HCT116 (cell line): ENCODE measurements around the gene TMEM59L.

Experiments used
- RAD21 ChIP-seq: IDR thresholded peaks from 2 replicates; pipeline ENCODE4 v1.6.1; 2012; ENCODE audit warnings: low read depth, mild to moderate bottlenecking
- SP1 ChIP-seq: IDR thresholded peaks from 2 replicates; pipeline ENCODE4 v1.6.1; 2012; ENCODE audit warnings: low read depth
- SRF ChIP-seq: IDR thresholded peaks from 2 replicates; pipeline ENCODE4 v1.6.1; 2012; ENCODE audit warnings: low read depth
- TF ChIP-seq, protein P1 (sequence below), 3 experiments: fragments of 200-600 bp in 1 of 3; sonication (generic) in 1 of 3; IDR thresholded peaks in 2 of 3; conservative IDR thresholded peaks in 1 of 3; 2 replicates each; pipeline ENCODE4 v1.5.1; 2012 to 2017; ENCODE audit warnings: low read depth in 2 of 3, low read length in 2 of 3, antibody characterized with exemption in 1 of 3, borderline replicate concordance in 1 of 3, control low read depth in 1 of 3, mild to moderate bottlenecking in 1 of 3, mixed read lengths in 1 of 3, mixed run types in 1 of 3, moderate library complexity in 1 of 3; ENCODE audit not compliant: insufficient read depth in 1 of 3
- TF ChIP-seq, protein P2 (sequence below): IDR thresholded peaks from 2 replicates; pipeline ENCODE4 v1.6.1; 2012

DNA sequence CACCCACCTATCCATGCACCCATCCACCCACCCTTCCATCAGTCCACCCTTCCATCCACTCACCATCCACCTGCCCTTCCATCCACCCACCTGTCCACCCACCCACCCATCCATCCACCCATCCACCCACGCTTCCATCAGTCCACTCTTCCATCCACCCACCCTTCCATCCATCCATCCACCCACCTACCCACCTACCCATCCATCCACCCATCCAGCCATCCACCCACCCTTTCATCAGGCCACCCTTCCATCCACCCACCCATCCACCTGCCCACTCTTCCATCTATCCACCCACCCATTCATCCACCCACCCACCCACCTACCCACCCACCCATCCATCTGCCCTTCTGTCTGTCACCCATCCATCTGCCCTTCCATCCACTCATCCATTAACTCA lies 41.2 kb downstream of the TMEM59L start:
- TF ChIP-seq, protein P1, sequence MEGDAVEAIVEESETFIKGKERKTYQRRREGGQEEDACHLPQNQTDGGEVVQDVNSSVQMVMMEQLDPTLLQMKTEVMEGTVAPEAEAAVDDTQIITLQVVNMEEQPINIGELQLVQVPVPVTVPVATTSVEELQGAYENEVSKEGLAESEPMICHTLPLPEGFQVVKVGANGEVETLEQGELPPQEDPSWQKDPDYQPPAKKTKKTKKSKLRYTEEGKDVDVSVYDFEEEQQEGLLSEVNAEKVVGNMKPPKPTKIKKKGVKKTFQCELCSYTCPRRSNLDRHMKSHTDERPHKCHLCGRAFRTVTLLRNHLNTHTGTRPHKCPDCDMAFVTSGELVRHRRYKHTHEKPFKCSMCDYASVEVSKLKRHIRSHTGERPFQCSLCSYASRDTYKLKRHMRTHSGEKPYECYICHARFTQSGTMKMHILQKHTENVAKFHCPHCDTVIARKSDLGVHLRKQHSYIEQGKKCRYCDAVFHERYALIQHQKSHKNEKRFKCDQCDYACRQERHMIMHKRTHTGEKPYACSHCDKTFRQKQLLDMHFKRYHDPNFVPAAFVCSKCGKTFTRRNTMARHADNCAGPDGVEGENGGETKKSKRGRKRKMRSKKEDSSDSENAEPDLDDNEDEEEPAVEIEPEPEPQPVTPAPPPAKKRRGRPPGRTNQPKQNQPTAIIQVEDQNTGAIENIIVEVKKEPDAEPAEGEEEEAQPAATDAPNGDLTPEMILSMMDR (IDR thresholded peaks at IDR 0.05 in 2 of 3, conservative IDR thresholded peaks at IDR 0.05 in 1 of 3; ENCODE audit: borderline replicate concordance in 1 of 3, insufficient read depth in 1 of 3, low read depth in 2 of 3, low read length in 2 of 3), result no peak
- TF ChIP-seq RAD21, result no peak
- TF ChIP-seq SRF, result no peak
- no peak for TF ChIP-seq SP1
- TF ChIP-seq, protein P2, sequence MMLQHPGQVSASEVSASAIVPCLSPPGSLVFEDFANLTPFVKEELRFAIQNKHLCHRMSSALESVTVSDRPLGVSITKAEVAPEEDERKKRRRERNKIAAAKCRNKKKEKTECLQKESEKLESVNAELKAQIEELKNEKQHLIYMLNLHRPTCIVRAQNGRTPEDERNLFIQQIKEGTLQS, result no peak
